CD4-positive, alpha-beta T cell treated with Interleukin-12 subunit alpha and Interleukin-12 subunit beta, for 1 hour (primary cell): Measurements from ENCODE around the gene CLDN2.
"Not testable (repeated sequence)": the region's sequence is repeated elsewhere in the genome, so short reads cannot be mapped to it uniquely, and the experiment has no call there.

Experiments
- DNase-seq: peaks from one replicate; pipeline ENCODE4 v3.0.0-alpha.2; 2020

Gene CLDN2

GRCh38 chrX:106964290-106964689 lies 44.1 kb downstream of the CLDN2 start:
- DNase-seq, result no peak

DNA sequence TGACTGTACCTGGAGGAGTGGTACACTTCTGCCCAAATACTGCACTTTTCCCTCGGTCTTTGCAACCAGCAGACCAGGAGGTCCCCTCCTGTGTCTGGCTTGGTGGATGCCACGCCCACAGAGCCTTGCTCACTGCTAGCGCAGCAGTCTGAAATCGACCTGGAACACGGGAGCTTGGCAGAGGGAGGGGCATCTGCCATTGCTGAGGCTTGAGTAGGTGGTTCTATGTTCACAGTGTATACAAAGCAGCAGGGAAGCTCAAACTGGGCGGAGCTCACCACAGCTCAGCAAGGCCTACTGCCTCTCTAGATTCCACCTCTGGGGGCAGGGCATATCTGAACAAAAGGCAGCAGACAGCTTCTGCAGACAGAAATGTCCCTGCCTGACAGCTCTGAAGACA lies 46.3 kb downstream of the CLDN2 start:
- not testable (repeated sequence) for DNase-seq

GRCh38 chrX:106972896-106973295 lies 52.7 kb downstream of the CLDN2 start:
- no peak for DNase-seq

GRCh38 chrX:106973433-106974149 lies 53.4 kb downstream of the CLDN2 start:
- DNase-seq, result no peak

GRCh38 chrX:106976416-106976815 lies 56.2 kb downstream of the CLDN2 start:
- no peak for DNase-seq
